Measurements from ENCODE around the gene CSNK2A2. TPM values are rescaled to one million over a fixed set of nuclear protein-coding genes. Genes with fewer than 3 reads are reported as not detected.

CSNK2A2 gene
- total and polyA plus RNA-seq, 2 of the 8 experiments (the other 6 are each of a cell fraction or from before 2014, with no cell fraction given) = 37.9 to 128 TPM

- Histone ChIP-seq H3K27me3 (replicated peaks in 1 of 4; ENCODE audit: control insufficient read depth in 3 of 4, extremely low read depth in 1 of 4, insufficient read depth in 3 of 4, low read length in 3 of 4) (no peaks in the 10 kb centered on the region), H2AK5ac (ENCODE audit: low read depth, low read length) (no peak overlapping the region), H3K23me2 (ENCODE audit: low read depth, low read length) (no peaks in the 10 kb centered on the region), H3K18ac (ENCODE audit: extremely low read depth, low read length) (no peak overlapping the region), H3K79me1 (ENCODE audit: low read depth, low read length) (no peaks in the 10 kb centered on the region), H2BK20ac (ENCODE audit: low read length) (no peak overlapping the region), H3K56ac (replicated peaks; ENCODE audit: insufficient read length, low read depth, low read length) (no peak overlapping the region), H2BK12ac (ENCODE audit: low read depth, low read length) (no peak overlapping the region), H2BK120ac (replicated peaks; ENCODE audit: low read depth, low read length) (no peak overlapping the region), H3K27ac (ENCODE audit: low read depth, low read length) (no peak overlapping the region), H4K91ac (replicated peaks; ENCODE audit: insufficient read length, low read length) (no peak overlapping the region), H3K9ac (replicated peaks in 1 of 4; ENCODE audit: extremely low read depth in 1 of 4, low read depth in 3 of 4, low read length in 3 of 4) (no peak overlapping the region), H3K4me3 (ENCODE audit: extremely low read depth in 1 of 4, insufficient read depth in 2 of 4, low read depth in 3 of 4, low read length in 4 of 4) (no peak overlapping the region), H3K4ac (replicated peaks; ENCODE audit: insufficient read length, low read depth, low read length) (no peak overlapping the region), H4K5ac (ENCODE audit: insufficient read length, low read depth, low read length) (no peak overlapping the region), H2AFZ (ENCODE audit: low read length) (no peak overlapping the region), H2BK15ac (ENCODE audit: low read length) (no peak overlapping the region), H3K23ac (ENCODE audit: insufficient read length) (no peak overlapping the region), H4K20me1 (replicated peaks in 1 of 2; ENCODE audit: control insufficient read depth in 1 of 2, insufficient read depth in 2 of 2, low read length in 2 of 2) (no peaks in the 10 kb centered on the region), H3K14ac (ENCODE audit: insufficient read length) (no peak overlapping the region), H4K8ac (ENCODE audit: extremely low read depth, insufficient read depth, low read length) (no peak overlapping the region), H3K9me3 (ENCODE audit: insufficient read depth in 2 of 2, low read depth in 1 of 2, low read length in 1 of 2) (no peaks in the 10 kb centered on the region), H3K4me2 (ENCODE audit: insufficient read depth in 1 of 2, low read depth in 2 of 2, low read length in 2 of 2) (no peak overlapping the region), H3K79me2 (ENCODE audit: control insufficient read depth in 1 of 2, insufficient read depth in 2 of 2, low read length in 2 of 2) (no peaks in the 10 kb centered on the region), H2BK5ac (ENCODE audit: low read depth, low read length) (no peak overlapping the region), H3K4me1 (replicated peaks in 1 of 4; ENCODE audit: control insufficient read depth in 3 of 4, insufficient read depth in 4 of 4, low read length in 3 of 4) (no peaks in the 10 kb centered on the region; a peak in 1 of 7 replicates), H3K36me3 (ENCODE audit: control insufficient read depth in 2 of 4, insufficient read depth in 4 of 4, low read length in 3 of 4) (no peaks in the 10 kb centered on the region)
- FAIRE-seq (no peak), DNase-seq (ENCODE audit: low read depth in 1 of 2, low spot score in 2 of 2) (no peak)
- CTCF ChIA-PET (ENCODE audit: partially characterized antibody) = interaction anchor here (0.6 to 1.4 kb wide), 4 partner anchors 9 to 308 kb away, joined by 3 to 5 read pairs (median 3); no protein-coding TSS in a partner anchor
- 90% methylated on average over 2 of the region's 2 CpGs; no CpG with 5 or more reads in 1 of the 2 experiments for WGBS, 2 experiments (ENCODE audit: extremely low coverage in 1 of 2, insufficient coverage in 1 of 2, insufficient read length in 1 of 2, insufficient replicate concordance in 2 of 2, low coverage in 1 of 2, low lambda C conversion rate in 2 of 2, missing lambda C conversion rate in 1 of 2)
- POLR2A ChIA-PET (ENCODE audit: partially characterized antibody) = no interaction called here
- TF ChIP-seq JUN (IDR thresholded peaks at IDR 0.05; ENCODE audit: low read depth, low read length) (no peak), TBP (IDR thresholded peaks at IDR 0.05; ENCODE audit: low read depth, low read length) (no peak), TEAD4 (IDR thresholded peaks at IDR 0.05; ENCODE audit: low read depth, low read length) (no peak), FOSL1 (IDR thresholded peaks at IDR 0.05; ENCODE audit: insufficient read depth, low read depth, low read length) (no peak), CBX8 (IDR thresholded peaks at IDR 0.05; ENCODE audit: borderline replicate concordance, low read depth, low read length) (no peak), MAFK (IDR thresholded peaks at IDR 0.05; ENCODE audit: low read depth, low read length) (no peak), ZNF274 (IDR thresholded peaks at IDR 0.05; ENCODE audit: borderline replicate concordance, extremely low read depth, low read length) (no peak), RXRA (IDR thresholded peaks at IDR 0.05; ENCODE audit: insufficient read depth, low read depth, low read length) (no peak), CBX5 (IDR thresholded peaks at IDR 0.05; ENCODE audit: low read depth, low read length) (no peak), SP1 (IDR thresholded peaks at IDR 0.05; ENCODE audit: low read depth, low read length) (no peak), NRF1 (IDR thresholded peaks at IDR 0.05; ENCODE audit: low read depth, low read length) (no peak), JUND (IDR thresholded peaks at IDR 0.05; ENCODE audit: low read length) (no peak), CTBP2 (IDR thresholded peaks at IDR 0.05; ENCODE audit: borderline replicate concordance, insufficient read depth, insufficient read length, low read length) (no peak), POU5F1 (IDR thresholded peaks at IDR 0.05; ENCODE audit: low read depth, low read length) (no peak)
- TF ChIP-seq, protein P1, sequence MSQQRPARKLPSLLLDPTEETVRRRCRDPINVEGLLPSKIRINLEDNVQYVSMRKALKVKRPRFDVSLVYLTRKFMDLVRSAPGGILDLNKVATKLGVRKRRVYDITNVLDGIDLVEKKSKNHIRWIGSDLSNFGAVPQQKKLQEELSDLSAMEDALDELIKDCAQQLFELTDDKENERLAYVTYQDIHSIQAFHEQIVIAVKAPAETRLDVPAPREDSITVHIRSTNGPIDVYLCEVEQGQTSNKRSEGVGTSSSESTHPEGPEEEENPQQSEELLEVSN (IDR thresholded peaks at IDR 0.05) = no peak
Measured at GRCh38 chr16:58154345-58154744, 43.6 kb downstream of the CSNK2A2 start.

Measured in H1 (cell line).